ENCODE measurements around the gene GDPD3. TPM values are rescaled to one million over a fixed set of nuclear protein-coding genes. Genes with fewer than 3 reads are reported as not detected.

Gene GDPD3
- total and polyA plus RNA-seq, 4 donors = 0.42 to 0.71 (median 0.55) TPM

GRCh38 chr16:30117768-30118167 is 4.4 kb upstream of the GDPD3 start:
- 96% methylated on average over 10 of the region's 10 CpGs for WGBS
- TF ChIP-seq RXRA (IDR thresholded peaks at IDR 0.05) (no peak), TAF1 (conservative IDR thresholded peaks at IDR 0.05) (no peak), GABPA (IDR thresholded peaks at IDR 0.05 in 1 of 2, conservative IDR thresholded peaks at IDR 0.05 in 1 of 2) (no peak), EGR1 (IDR thresholded peaks at IDR 0.05; ENCODE audit: low read depth in 2 of 2) (no peak), JUND (IDR thresholded peaks at IDR 0.05) (no peak), NR2F2 (IDR thresholded peaks at IDR 0.05) (no peak), FOXA1 (IDR thresholded peaks at IDR 0.05) (no peak), YY1 (IDR thresholded peaks at IDR 0.05) (no peak), HNF4A (conservative IDR thresholded peaks at IDR 0.05) (no peak)
- TF ChIP-seq, protein P1, sequence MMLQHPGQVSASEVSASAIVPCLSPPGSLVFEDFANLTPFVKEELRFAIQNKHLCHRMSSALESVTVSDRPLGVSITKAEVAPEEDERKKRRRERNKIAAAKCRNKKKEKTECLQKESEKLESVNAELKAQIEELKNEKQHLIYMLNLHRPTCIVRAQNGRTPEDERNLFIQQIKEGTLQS (IDR thresholded peaks at IDR 0.05) = no peak
- TF ChIP-seq, protein P2, sequence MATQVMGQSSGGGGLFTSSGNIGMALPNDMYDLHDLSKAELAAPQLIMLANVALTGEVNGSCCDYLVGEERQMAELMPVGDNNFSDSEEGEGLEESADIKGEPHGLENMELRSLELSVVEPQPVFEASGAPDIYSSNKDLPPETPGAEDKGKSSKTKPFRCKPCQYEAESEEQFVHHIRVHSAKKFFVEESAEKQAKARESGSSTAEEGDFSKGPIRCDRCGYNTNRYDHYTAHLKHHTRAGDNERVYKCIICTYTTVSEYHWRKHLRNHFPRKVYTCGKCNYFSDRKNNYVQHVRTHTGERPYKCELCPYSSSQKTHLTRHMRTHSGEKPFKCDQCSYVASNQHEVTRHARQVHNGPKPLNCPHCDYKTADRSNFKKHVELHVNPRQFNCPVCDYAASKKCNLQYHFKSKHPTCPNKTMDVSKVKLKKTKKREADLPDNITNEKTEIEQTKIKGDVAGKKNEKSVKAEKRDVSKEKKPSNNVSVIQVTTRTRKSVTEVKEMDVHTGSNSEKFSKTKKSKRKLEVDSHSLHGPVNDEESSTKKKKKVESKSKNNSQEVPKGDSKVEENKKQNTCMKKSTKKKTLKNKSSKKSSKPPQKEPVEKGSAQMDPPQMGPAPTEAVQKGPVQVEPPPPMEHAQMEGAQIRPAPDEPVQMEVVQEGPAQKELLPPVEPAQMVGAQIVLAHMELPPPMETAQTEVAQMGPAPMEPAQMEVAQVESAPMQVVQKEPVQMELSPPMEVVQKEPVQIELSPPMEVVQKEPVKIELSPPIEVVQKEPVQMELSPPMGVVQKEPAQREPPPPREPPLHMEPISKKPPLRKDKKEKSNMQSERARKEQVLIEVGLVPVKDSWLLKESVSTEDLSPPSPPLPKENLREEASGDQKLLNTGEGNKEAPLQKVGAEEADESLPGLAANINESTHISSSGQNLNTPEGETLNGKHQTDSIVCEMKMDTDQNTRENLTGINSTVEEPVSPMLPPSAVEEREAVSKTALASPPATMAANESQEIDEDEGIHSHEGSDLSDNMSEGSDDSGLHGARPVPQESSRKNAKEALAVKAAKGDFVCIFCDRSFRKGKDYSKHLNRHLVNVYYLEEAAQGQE (IDR thresholded peaks at IDR 0.05) = no peak
- no peak overlapping the region for H3K27ac ChIP-seq (ENCODE audit: low read depth in 1 of 2, low read length in 2 of 2)
- peaks cover 1 to 15% (median 5%) of the 10 kb centered on the region in 4 donors for H3K36me3 ChIP-seq (ENCODE audit: control insufficient read depth in 4 of 4, insufficient read depth in 3 of 4, low read depth in 1 of 4, low read length in 3 of 4)
- H3K9me3 ChIP-seq (ENCODE audit: control insufficient read depth in 4 of 4, low read length in 3 of 4) = no peaks in the 10 kb centered on the region
- H3K9ac ChIP-seq (ENCODE audit: low read depth in 1 of 2, low read length in 2 of 2) = no peak overlapping the region
- H3K4me3 ChIP-seq (ENCODE audit: low read depth in 1 of 3, low read length in 3 of 3) = no peak overlapping the region
- no peak for DNase-seq (ENCODE audit: low spot score)
- H3K27me3 ChIP-seq (ENCODE audit: control insufficient read depth in 4 of 4, insufficient read depth in 4 of 4, low read length in 3 of 4) = no peaks in the 10 kb centered on the region
- peaks cover 2 to 13% (median 5%) of the 10 kb centered on the region in 4 donors for H3K4me1 ChIP-seq (ENCODE audit: control insufficient read depth in 4 of 4, insufficient read depth in 4 of 4, low read length in 3 of 4)

DNA sequence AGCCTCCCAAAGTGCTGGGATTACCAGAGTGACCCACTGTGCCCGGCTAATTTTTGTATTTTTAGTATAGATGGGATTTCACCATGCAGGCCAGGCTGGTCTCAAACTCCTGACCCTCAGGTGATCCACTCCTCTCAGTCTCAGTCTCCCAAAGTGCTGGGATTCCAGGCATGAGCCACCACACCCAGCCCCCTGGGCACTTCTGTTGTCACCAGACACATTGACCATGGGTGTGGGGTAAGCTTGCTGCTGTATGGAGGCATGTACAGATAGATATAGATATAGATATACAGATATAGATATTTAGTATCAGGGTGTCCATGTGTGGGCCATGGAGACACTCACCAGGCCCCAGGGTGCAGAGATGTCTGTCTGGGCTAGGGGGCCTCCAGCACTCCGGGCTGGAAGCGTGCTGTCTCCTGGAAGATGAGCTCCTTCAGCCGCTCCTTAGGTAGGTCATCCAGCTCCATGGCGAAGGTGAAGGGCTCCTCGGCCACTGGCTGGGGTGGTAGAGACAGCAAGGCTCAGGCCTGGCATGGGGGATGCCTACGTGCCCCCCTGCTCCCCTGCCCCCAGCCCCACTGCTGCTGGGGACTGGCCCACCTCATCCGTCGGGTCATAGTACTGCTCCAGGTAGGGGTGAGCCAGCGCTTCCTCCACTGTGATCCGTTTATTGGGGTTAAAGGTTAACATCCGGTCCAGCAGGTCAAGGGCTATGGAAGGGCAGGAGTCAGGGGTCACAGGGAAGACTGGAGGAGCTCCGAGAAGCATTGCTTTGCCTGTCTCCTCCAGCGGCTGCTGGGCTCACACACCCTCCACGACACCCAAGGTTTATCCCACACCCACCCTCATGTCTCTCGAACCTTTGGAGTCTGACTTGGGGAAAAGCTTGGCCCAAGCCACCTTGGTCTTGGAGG is 3.2 kb upstream of the GDPD3 start:
- no peaks in the 10 kb centered on the region for H3K27me3 ChIP-seq (ENCODE audit: control insufficient read depth in 4 of 4, insufficient read depth in 4 of 4, low read length in 3 of 4)
- H3K9ac ChIP-seq (ENCODE audit: low read depth in 1 of 2, low read length in 2 of 2) = no peak overlapping the region
- no peak overlapping the region for H3K4me3 ChIP-seq (ENCODE audit: low read depth in 1 of 3, low read length in 3 of 3)
- 84% methylated on average over 16 of the region's 16 CpGs for WGBS
- H3K9me3 ChIP-seq (ENCODE audit: control insufficient read depth in 4 of 4, low read length in 3 of 4) = no peaks in the 10 kb centered on the region
- TF ChIP-seq HNF4A (conservative IDR thresholded peaks at IDR 0.05) (no peak), TAF1 (conservative IDR thresholded peaks at IDR 0.05) (no peak), RXRA (IDR thresholded peaks at IDR 0.05) (no peak)
- TF ChIP-seq, protein P3, sequence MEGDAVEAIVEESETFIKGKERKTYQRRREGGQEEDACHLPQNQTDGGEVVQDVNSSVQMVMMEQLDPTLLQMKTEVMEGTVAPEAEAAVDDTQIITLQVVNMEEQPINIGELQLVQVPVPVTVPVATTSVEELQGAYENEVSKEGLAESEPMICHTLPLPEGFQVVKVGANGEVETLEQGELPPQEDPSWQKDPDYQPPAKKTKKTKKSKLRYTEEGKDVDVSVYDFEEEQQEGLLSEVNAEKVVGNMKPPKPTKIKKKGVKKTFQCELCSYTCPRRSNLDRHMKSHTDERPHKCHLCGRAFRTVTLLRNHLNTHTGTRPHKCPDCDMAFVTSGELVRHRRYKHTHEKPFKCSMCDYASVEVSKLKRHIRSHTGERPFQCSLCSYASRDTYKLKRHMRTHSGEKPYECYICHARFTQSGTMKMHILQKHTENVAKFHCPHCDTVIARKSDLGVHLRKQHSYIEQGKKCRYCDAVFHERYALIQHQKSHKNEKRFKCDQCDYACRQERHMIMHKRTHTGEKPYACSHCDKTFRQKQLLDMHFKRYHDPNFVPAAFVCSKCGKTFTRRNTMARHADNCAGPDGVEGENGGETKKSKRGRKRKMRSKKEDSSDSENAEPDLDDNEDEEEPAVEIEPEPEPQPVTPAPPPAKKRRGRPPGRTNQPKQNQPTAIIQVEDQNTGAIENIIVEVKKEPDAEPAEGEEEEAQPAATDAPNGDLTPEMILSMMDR (IDR thresholded peaks at IDR 0.05; ENCODE audit: low read depth, low read length, missing input control) = no peak
- no peak overlapping the region for H3K27ac ChIP-seq (ENCODE audit: low read depth in 1 of 2, low read length in 2 of 2)
- no peak for DNase-seq (ENCODE audit: low spot score)
- peaks cover 1 to 15% (median 5%) of the 10 kb centered on the region in 4 donors for H3K36me3 ChIP-seq (ENCODE audit: control insufficient read depth in 4 of 4, insufficient read depth in 3 of 4, low read depth in 1 of 4, low read length in 3 of 4)
- H3K4me1 ChIP-seq (ENCODE audit: control insufficient read depth in 4 of 4, insufficient read depth in 4 of 4, low read length in 3 of 4) = peaks cover 0 to 2% (median 0%) of the 10 kb centered on the region in 4 donors
